Stimulated activated CD4-positive, alpha-beta T cell treated with anti-CD3 and anti-CD28 coated beads, Interleukin-2, amount 100 ng/mL, for 4 hours (primary cell): ENCODE results near the gene TRIM69.
"Not testable (repeated sequence)": the region's sequence is repeated elsewhere in the genome, so short reads cannot be mapped to it uniquely, and the experiment has no call there.

Source experiments
- DNase-seq: peaks from one replicate; pipeline ENCODE4 v3.0.0-alpha.2; 2020; ENCODE audit warnings: low read depth

The TRIM69 gene

GRCh38 chr15:44743454-44743853 is 7.1 kb downstream of the TRIM69 start:
- DNase-seq = not testable (repeated sequence)

- DNase-seq = no peak
These were observed 17.0 kb downstream of the TRIM69 start for GRCh38 chr15:44753345-44753744.

GRCh38 chr15:44763187-44763586 is 26.9 kb downstream of the TRIM69 start:
- no peak for DNase-seq

GRCh38 chr15:44763848-44764247 is 27.5 kb downstream of the TRIM69 start:
- DNase-seq = no peak

GRCh38 chr15:44765036-44765435 is 28.7 kb downstream of the TRIM69 start:
- DNase-seq = no peak

GRCh38 chr15:44769521-44769920 is 33.2 kb downstream of the TRIM69 start:
- no peak for DNase-seq

- DNase-seq = not testable (repeated sequence)
These were observed 34.4 kb downstream of the TRIM69 start for GRCh38 chr15:44770715-44771114.

GRCh38 chr15:44775953-44776352 is 39.6 kb downstream of the TRIM69 start:
- DNase-seq = no peak

GRCh38 chr15:44779761-44780160 is 43.4 kb downstream of the TRIM69 start:
- no peak for DNase-seq

GRCh38 chr15:44780608-44781007 is 44.3 kb downstream of the TRIM69 start:
- no peak for DNase-seq

GRCh38 chr15:44781128-44781810 is 44.9 kb downstream of the TRIM69 start:
- no peak for DNase-seq

- DNase-seq = no peak
These were observed 46.2 kb downstream of the TRIM69 start for GRCh38 chr15:44782516-44782915.

GRCh38 chr15:44784918-44785274 is 48.6 kb downstream of the TRIM69 start:
- DNase-seq = not testable (repeated sequence)

GRCh38 chr15:44788748-44789147 is 52.4 kb downstream of the TRIM69 start:
- peak; percentile 32 for DNase-seq

- no peak for DNase-seq
These were observed 53.9 kb downstream of the TRIM69 start for GRCh38 chr15:44790215-44790614.

GRCh38 chr15:44790656-44791055 is 54.3 kb downstream of the TRIM69 start:
- no peak for DNase-seq

GRCh38 chr15:44792715-44793114 is 56.4 kb downstream of the TRIM69 start:
- DNase-seq = no peak

- no peak for DNase-seq
These were observed 57.7 kb downstream of the TRIM69 start for GRCh38 chr15:44794072-44794471.

GRCh38 chr15:44796508-44796907 is 60.2 kb downstream of the TRIM69 start:
- no peak for DNase-seq

GRCh38 chr15:44798826-44799225 is 62.5 kb downstream of the TRIM69 start:
- DNase-seq = no peak

- no peak for DNase-seq
These were observed 65.0 kb downstream of the TRIM69 start for GRCh38 chr15:44801364-44801763.

GRCh38 chr15:44801797-44802196 is 65.5 kb downstream of the TRIM69 start:
- no peak for DNase-seq

- no peak for DNase-seq
These were observed 66.0 kb downstream of the TRIM69 start for GRCh38 chr15:44802336-44802735.

GRCh38 chr15:44804298-44805046 is 68.1 kb downstream of the TRIM69 start:
- no peak for DNase-seq
